AG04450 (cell line): Measurements from ENCODE around the gene GPX5. TPM values are rescaled to one million over a fixed set of nuclear protein-coding genes. Genes with fewer than 3 reads are reported as not detected.
"Not testable (repeated sequence)": the region's sequence is repeated elsewhere in the genome, so short reads cannot be mapped to it uniquely, and the experiment has no call there.

Experiments used
- CTCF ChIA-PET: fragments of 300-600, 350-600 bp; formaldehyde crosslinking; extraction: SDS; loops from one replicate; lab custom pipeline; 2022; ENCODE audit warnings: antibody characterized with exemption, inconsistent platforms; lab: Charles Lee
- POLR2A ChIA-PET: fragments of 350-600 bp; formaldehyde crosslinking; extraction: SDS; loops from one replicate; lab custom pipeline; 2021; ENCODE audit warnings: antibody characterized with exemption, inconsistent platforms; lab: Yijun Ruan, JAX
- DNase-seq: peaks from one replicate; pipeline ENCODE4 v3.0.0-alpha.2; 2011; ENCODE audit warnings: low read depth, low spot score
- H3K27ac ChIP-seq: one replicate; pipeline ENCODE4 v1.5.1; 2012; ENCODE audit warnings: low read depth, low read length, control low read depth
- H3K27me3 ChIP-seq: one replicate; pipeline ENCODE4 v1.6.0; 2012; ENCODE audit warnings: low read length; ENCODE audit not compliant: control insufficient read depth, insufficient read depth
- H3K4me3 ChIP-seq: 2 replicates; pipeline ENCODE4 v1.5.1; 2011; ENCODE audit warnings: mild to moderate bottlenecking, low read depth, low read length, control low read depth
- H3K9me3 ChIP-seq: 2 replicates; pipeline ENCODE4 v1.5.1; 2012; ENCODE audit warnings: low read length; ENCODE audit not compliant: control insufficient read depth, insufficient read depth
- CTCF ChIP-seq: IDR thresholded peaks from 2 replicates; pipeline ENCODE4 v1.5.1; 2011; ENCODE audit warnings: low read depth, low read length, control low read depth, inconsistent platforms
- polyA plus RNA-seq: library from polyadenylated mRNA; depleted of rRNA; stranded (reverse); fragments of >200 nt; gene quantifications from 2 replicates; pipeline ENCODE4 v1.2.3, GENCODE V29; 2011

The GPX5 gene
- polyA plus RNA-seq, 1 experiment = not detected

GRCh38 chr6:28505733-28506132 lies 19.9 kb upstream of the GPX5 start:
- Histone ChIP-seq H3K4me3 (no peak overlapping the region), H3K9me3 (no peaks in the 10 kb centered on the region; the same call in 1 of the 2 replicates), H3K27me3 (no peaks in the 10 kb centered on the region), H3K27ac (no peak overlapping the region)
- POLR2A ChIA-PET = no interaction called here
- DNase-seq = no peak
- no peak for TF ChIP-seq CTCF
- CTCF ChIA-PET = no interaction called here

DNA sequence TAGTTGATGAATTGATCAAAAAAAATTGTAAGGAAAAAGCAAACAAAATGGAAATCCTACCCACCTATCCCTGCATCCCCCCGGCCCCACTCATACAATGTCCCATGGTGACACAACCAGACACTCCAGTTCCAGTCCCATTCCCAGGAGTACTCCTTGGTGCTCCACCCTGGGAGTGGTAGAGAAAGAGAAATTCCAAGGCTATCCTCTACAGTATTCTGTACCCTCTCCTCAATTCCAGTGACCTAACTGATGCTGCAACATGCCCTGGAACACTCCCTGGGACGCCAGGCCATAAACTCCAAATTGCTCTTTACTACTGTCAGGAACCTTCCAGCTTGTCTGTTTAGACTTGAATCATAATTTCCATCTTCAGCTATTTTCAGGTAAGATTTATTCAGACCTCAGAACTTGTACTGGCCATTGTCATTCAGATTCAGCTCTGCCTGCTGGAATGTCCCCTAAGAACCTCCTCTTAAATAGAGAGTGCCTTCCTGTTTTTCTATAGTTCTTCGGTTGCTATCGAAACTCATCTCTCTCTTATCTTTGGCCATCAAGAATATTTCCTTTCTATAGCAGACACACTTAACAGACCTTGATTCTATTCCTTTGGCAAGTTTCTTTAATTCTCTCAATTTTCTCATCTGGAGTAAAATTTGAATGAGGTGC lies 18.7 kb upstream of the GPX5 start:
- Histone ChIP-seq H3K9me3 (peaks cover 5% of the 10 kb centered on the region; the same call in 1 of the 2 replicates), H3K27me3 (no peaks in the 10 kb centered on the region), H3K27ac (no peak overlapping the region), H3K4me3 (no peak overlapping the region)
- POLR2A ChIA-PET = no interaction called here
- no peak for TF ChIP-seq CTCF
- CTCF ChIA-PET = no interaction called here
- no peak for DNase-seq

DNA sequence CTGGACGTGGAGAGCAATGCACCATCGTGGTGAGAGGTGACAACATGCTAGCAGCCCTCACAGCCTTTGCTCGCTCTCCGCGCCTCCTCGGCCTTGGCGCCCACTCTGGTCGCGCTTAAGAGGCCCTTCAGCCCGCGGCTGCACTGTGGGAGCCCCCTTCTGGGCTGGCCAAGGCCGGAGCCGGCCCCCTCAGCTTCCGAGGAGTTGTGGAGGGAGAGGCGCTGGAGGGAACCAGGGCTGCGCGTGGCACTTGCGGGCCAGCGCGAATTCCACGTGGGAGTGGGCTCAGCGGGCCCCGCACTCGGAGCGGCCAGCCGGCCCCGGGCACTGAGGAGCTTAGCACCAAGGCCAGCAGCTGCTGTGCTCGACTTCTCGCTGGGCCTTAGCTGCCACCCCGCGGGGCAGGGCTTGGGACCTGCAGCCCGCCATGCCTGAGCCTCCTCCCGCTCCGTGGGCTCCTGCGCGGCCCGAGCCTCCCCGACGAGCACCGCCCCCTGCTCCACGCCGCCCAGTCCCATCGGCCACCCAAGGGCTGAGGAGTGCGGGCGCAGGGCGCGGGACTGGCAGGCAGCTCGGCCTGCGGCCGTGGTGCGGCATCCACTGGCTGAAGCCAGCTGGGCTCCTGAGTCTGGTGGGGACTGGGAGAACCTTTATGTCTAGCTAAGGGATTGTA lies 13.9 kb upstream of the GPX5 start:
- ChIA-PET CTCF (no interaction called here), POLR2A (no interaction called here)
- Histone ChIP-seq H3K27me3 (no peaks in the 10 kb centered on the region), H3K4me3 (no peak overlapping the region), H3K27ac (no peak overlapping the region), H3K9me3 (peaks cover 5% of the 10 kb centered on the region; the same call in 1 of the 2 replicates)
- TF ChIP-seq CTCF = no peak
- DNase-seq = no peak

- H3K27me3 ChIP-seq, H3K4me3 ChIP-seq, POLR2A ChIA-PET, DNase-seq, H3K9me3 ChIP-seq, CTCF ChIA-PET, H3K27ac ChIP-seq: not testable (repeated sequence)
Observed at GRCh38 chr6:28512387-28512786, 13.3 kb upstream of the GPX5 start.

DNA sequence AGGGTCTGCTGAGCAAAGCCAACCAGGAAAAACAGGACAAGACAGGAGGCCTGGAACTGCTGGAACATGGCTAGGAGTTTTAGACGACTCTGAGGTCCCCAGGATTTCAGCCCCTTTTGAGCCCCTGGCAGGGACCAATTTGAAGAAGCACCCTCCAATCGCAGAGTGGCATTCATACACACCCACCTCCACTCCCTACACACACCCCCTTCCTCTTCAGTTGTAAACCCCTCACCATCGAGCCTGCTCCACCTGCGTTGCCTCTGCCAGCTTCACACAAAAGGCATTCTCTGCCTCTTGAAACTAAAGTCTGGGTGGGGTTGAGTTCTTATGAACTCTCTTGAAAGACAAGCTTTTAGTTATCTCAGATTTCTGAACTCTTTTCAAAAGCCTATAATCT lies 10.0 kb upstream of the GPX5 start, which contains the start of gene GPX6:
Gene GPX6 (minus strand): TSS at position 118 of the 400 bp plus-strand sequence. CDS start 50 bp downstream, at position 68.
- no peak for TF ChIP-seq CTCF
- CTCF ChIA-PET = interaction anchor here (0.5 kb wide), 1 partner anchor 138 kb away, joined by 3 read pairs; no protein-coding TSS in a partner anchor
- Histone ChIP-seq H3K27me3 (no peaks in the 10 kb centered on the region), H3K4me3 (no peak within 1 kb of the TSS), H3K27ac (no peak within 1 kb of the TSS), H3K9me3 (peaks cover 5% of the 10 kb centered on the region; the same call in 1 of the 2 replicates)
- DNase-seq = no peak
- POLR2A ChIA-PET = no interaction called here
